ENCODE measurements around the gene C17orf78.
A peak's percentile ranks its signal among the peaks of the same experiment; 100 is the strongest.

The C17orf78 gene

DNA sequence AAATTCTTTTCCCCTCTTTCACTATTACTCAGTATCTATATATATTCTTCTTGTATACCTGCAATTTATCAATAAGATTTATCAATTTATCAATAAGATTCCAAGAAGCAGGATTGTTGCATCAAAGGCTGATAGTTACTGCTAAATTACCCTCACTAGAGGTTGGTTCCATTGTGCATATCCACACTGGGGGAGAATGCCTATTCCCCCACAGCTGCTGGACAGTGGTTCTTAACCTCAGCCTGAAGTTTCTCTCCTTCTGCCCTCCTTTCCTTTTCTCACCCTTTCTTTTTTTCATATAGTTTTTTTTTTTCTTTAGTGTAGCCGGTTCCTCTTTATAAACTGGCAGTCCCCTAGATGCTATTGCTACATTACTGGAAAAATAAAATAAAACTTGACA, 6.3 kb downstream of the C17orf78 start:
- Histone ChIP-seq H2BK120ac (ENCODE audit: low read depth, low read length) (no peak overlapping the region), H3K9ac (ENCODE audit: low read length) (no peak overlapping the region), H3K79me1 (ENCODE audit: low read length) (no peaks in the 10 kb centered on the region), H2BK15ac (replicated peaks; ENCODE audit: low read depth) (no peak overlapping the region), H2BK5ac (ENCODE audit: low read length) (no peak overlapping the region), H3K36me3 (ENCODE audit: control insufficient read depth, insufficient read depth, low read length) (no peaks in the 10 kb centered on the region), H3K18ac (ENCODE audit: low read length) (no peak overlapping the region), H2AK5ac (ENCODE audit: low read length) (no peak overlapping the region), H3K4me2 (ENCODE audit: low read length) (no peak overlapping the region), H3K56ac (ENCODE audit: low read length) (no peak overlapping the region), H4K5ac (ENCODE audit: low read length) (no peak overlapping the region), H3K4me3 (ENCODE audit: low read length) (no peak overlapping the region), H4K8ac (ENCODE audit: low read depth, low read length) (no peak overlapping the region), H3K79me2 (ENCODE audit: control insufficient read depth, insufficient read depth, low read length) (no peaks in the 10 kb centered on the region), H3K4me1 (ENCODE audit: control insufficient read depth, low read depth, low read length) (no peaks in the 10 kb centered on the region), H3K4ac (ENCODE audit: low read depth, low read length) (no peak overlapping the region), H3K23ac (ENCODE audit: low read length) (no peak overlapping the region), H3K27me3 (ENCODE audit: insufficient read depth, low read length, poor library complexity) (no peaks in the 10 kb centered on the region), H3K27ac (ENCODE audit: low read depth, low read length) (no peak overlapping the region)
- no peak for DNase-seq
- WGBS (ENCODE audit: extremely low coverage, insufficient coverage, low lambda C conversion rate): no CpG with 5 or more reads among the region's 1 CpG

- Histone ChIP-seq H3K27ac (ENCODE audit: low read depth, low read length) (no peak overlapping the region), H3K4me1 (ENCODE audit: control insufficient read depth, low read depth, low read length) (no peaks in the 10 kb centered on the region)
Observed at GRCh38 chr17:37384560-37385149, 8.9 kb downstream of the C17orf78 start.

GRCh38 chr17:37385474-37385990, 9.7 kb downstream of the C17orf78 start:
- Histone ChIP-seq H2BK15ac (replicated peaks; ENCODE audit: low read depth) (no peak overlapping the region), H3K36me3 (ENCODE audit: control insufficient read depth, insufficient read depth, low read length) (no peaks in the 10 kb centered on the region), H3K18ac (ENCODE audit: low read length) (no peak overlapping the region), H3K79me2 (ENCODE audit: control insufficient read depth, insufficient read depth, low read length) (no peaks in the 10 kb centered on the region), H3K4me2 (ENCODE audit: low read length) (no peak overlapping the region), H3K9ac (ENCODE audit: low read length) (no peak overlapping the region), H3K56ac (ENCODE audit: low read length) (no peak overlapping the region), H3K4ac (ENCODE audit: low read depth, low read length) (no peak overlapping the region), H2AK5ac (ENCODE audit: low read length) (no peak overlapping the region), H2BK120ac (ENCODE audit: low read depth, low read length) (no peak overlapping the region), H3K79me1 (ENCODE audit: low read length) (no peaks in the 10 kb centered on the region), H3K27ac (ENCODE audit: low read depth, low read length) (no peak overlapping the region), H2BK5ac (ENCODE audit: low read length) (no peak overlapping the region), H4K5ac (ENCODE audit: low read length) (no peak overlapping the region), H3K4me3 (ENCODE audit: low read length) (no peak overlapping the region), H3K4me1 (ENCODE audit: control insufficient read depth, low read depth, low read length) (no peaks in the 10 kb centered on the region), H3K27me3 (ENCODE audit: insufficient read depth, low read length, poor library complexity) (no peaks in the 10 kb centered on the region), H3K23ac (ENCODE audit: low read length) (no peak overlapping the region), H4K8ac (ENCODE audit: low read depth, low read length) (no peak overlapping the region)
- DNase-seq: no peak

More at GRCh38 chr17:37384560-37385149, 8.9 kb downstream of the C17orf78 start:
- H2BK15ac ChIP-seq (replicated peaks; ENCODE audit: low read depth): no peak overlapping the region
- no peak overlapping the region for H4K8ac ChIP-seq (ENCODE audit: low read depth, low read length)
- H3K23ac ChIP-seq (ENCODE audit: low read length): no peak overlapping the region
- H2BK120ac ChIP-seq (ENCODE audit: low read depth, low read length): no peak overlapping the region
- WGBS (ENCODE audit: extremely low coverage, insufficient coverage, low lambda C conversion rate): no CpG with 5 or more reads among the region's 3 CpGs
- no peak overlapping the region for H3K9ac ChIP-seq (ENCODE audit: low read length)
- DNase-seq: no peak
- H3K4ac ChIP-seq (ENCODE audit: low read depth, low read length): no peak overlapping the region
- no peak overlapping the region for H3K4me3 ChIP-seq (ENCODE audit: low read length)
- no peaks in the 10 kb centered on the region for H3K79me2 ChIP-seq (ENCODE audit: control insufficient read depth, insufficient read depth, low read length)
- H3K18ac ChIP-seq (ENCODE audit: low read length): no peak overlapping the region
- no peak overlapping the region for H2BK5ac ChIP-seq (ENCODE audit: low read length)
- H3K56ac ChIP-seq (ENCODE audit: low read length): no peak overlapping the region
- H3K4me2 ChIP-seq (ENCODE audit: low read length): no peak overlapping the region
- H3K36me3 ChIP-seq (ENCODE audit: control insufficient read depth, insufficient read depth, low read length): no peaks in the 10 kb centered on the region
- H3K27me3 ChIP-seq (ENCODE audit: insufficient read depth, low read length, poor library complexity): no peaks in the 10 kb centered on the region
- H4K5ac ChIP-seq (ENCODE audit: low read length): no peak overlapping the region
- H3K79me1 ChIP-seq (ENCODE audit: low read length): no peaks in the 10 kb centered on the region
- no peak overlapping the region for H2AK5ac ChIP-seq (ENCODE audit: low read length)

DNA sequence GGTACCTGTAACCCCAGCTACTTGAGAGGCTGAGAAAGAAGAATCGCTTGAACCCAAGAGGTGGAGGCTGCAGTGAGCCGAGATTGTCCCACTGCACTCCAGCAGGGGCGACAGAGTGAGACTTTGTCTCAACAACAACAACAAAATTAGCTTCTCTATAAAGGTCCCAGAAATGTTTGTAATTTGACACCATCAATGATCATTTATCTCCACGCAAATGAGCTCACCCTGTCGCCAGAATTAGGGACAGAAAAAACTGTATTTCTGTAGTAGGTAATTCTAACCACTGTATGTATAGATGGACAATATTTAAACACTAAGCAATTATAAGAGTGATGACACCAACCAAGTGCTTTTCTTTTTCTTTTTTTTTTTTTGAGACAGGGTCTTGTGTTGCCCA, 10.7 kb downstream of the C17orf78 start:
- Histone ChIP-seq H3K23ac (ENCODE audit: low read length) (no peak overlapping the region), H2BK15ac (replicated peaks; ENCODE audit: low read depth) (no peak overlapping the region), H3K9ac (ENCODE audit: low read length) (no peak overlapping the region), H3K4me1 (ENCODE audit: control insufficient read depth, low read depth, low read length) (no peaks in the 10 kb centered on the region), H3K36me3 (ENCODE audit: control insufficient read depth, insufficient read depth, low read length) (no peaks in the 10 kb centered on the region), H3K27ac (ENCODE audit: low read depth, low read length) (no peak overlapping the region), H3K4me3 (ENCODE audit: low read length) (no peak overlapping the region), H3K4ac (ENCODE audit: low read depth, low read length) (no peak overlapping the region), H3K79me2 (ENCODE audit: control insufficient read depth, insufficient read depth, low read length) (no peaks in the 10 kb centered on the region), H3K18ac (ENCODE audit: low read length) (no peak overlapping the region), H4K8ac (ENCODE audit: low read depth, low read length) (no peak overlapping the region), H3K79me1 (ENCODE audit: low read length) (no peaks in the 10 kb centered on the region), H4K5ac (ENCODE audit: low read length) (no peak overlapping the region), H2BK5ac (ENCODE audit: low read length) (no peak overlapping the region), H2AK5ac (ENCODE audit: low read length) (no peak overlapping the region), H3K56ac (ENCODE audit: low read length) (no peak overlapping the region), H3K4me2 (ENCODE audit: low read length) (no peak overlapping the region), H3K27me3 (ENCODE audit: insufficient read depth, low read length, poor library complexity) (no peaks in the 10 kb centered on the region), H2BK120ac (ENCODE audit: low read depth, low read length) (no peak overlapping the region)
- no peak for DNase-seq
- no CpG with 5 or more reads among the region's 5 CpGs for WGBS (ENCODE audit: extremely low coverage, insufficient coverage, low lambda C conversion rate)

- Histone ChIP-seq H3K27me3 (ENCODE audit: insufficient read depth, low read length, poor library complexity) (no peaks in the 10 kb centered on the region), H3K79me1 (ENCODE audit: low read length) (no peaks in the 10 kb centered on the region), H3K4ac (ENCODE audit: low read depth, low read length) (no peak overlapping the region), H4K5ac (ENCODE audit: low read length) (no peak overlapping the region), H3K79me2 (ENCODE audit: control insufficient read depth, insufficient read depth, low read length) (no peaks in the 10 kb centered on the region), H3K36me3 (ENCODE audit: control insufficient read depth, insufficient read depth, low read length) (no peaks in the 10 kb centered on the region), H3K23ac (ENCODE audit: low read length) (no peak overlapping the region), H3K4me3 (ENCODE audit: low read length) (no peak overlapping the region), H2BK120ac (ENCODE audit: low read depth, low read length) (no peak overlapping the region), H3K27ac (ENCODE audit: low read depth, low read length) (no peak overlapping the region), H3K56ac (ENCODE audit: low read length) (no peak overlapping the region), H4K8ac (ENCODE audit: low read depth, low read length) (no peak overlapping the region), H2AK5ac (ENCODE audit: low read length) (no peak overlapping the region), H3K9ac (ENCODE audit: low read length) (no peak overlapping the region), H3K4me1 (ENCODE audit: control insufficient read depth, low read depth, low read length) (no peaks in the 10 kb centered on the region), H2BK15ac (replicated peaks; ENCODE audit: low read depth) (no peak overlapping the region), H3K4me2 (ENCODE audit: low read length) (no peak overlapping the region), H2BK5ac (ENCODE audit: low read length) (no peak overlapping the region), H3K18ac (ENCODE audit: low read length) (no peak overlapping the region)
- DNase-seq: peak; percentile 14
- WGBS (ENCODE audit: extremely low coverage, insufficient coverage, low lambda C conversion rate): no CpG with 5 or more reads among the region's 3 CpGs
Observed at GRCh38 chr17:37388266-37388665, 12.5 kb downstream of the C17orf78 start.

GRCh38 chr17:37389160-37389559, 13.4 kb downstream of the C17orf78 start:
- WGBS (ENCODE audit: extremely low coverage, insufficient coverage, low lambda C conversion rate): no CpG with 5 or more reads among the region's 4 CpGs
- no peaks in the 10 kb centered on the region for H3K79me2 ChIP-seq (ENCODE audit: control insufficient read depth, insufficient read depth, low read length)
- H3K56ac ChIP-seq (ENCODE audit: low read length): no peak overlapping the region
- H3K27me3 ChIP-seq (ENCODE audit: insufficient read depth, low read length, poor library complexity): no peaks in the 10 kb centered on the region
- H3K4me1 ChIP-seq (ENCODE audit: control insufficient read depth, low read depth, low read length): no peaks in the 10 kb centered on the region
- H3K23ac ChIP-seq (ENCODE audit: low read length): no peak overlapping the region
- no peak overlapping the region for H2AK5ac ChIP-seq (ENCODE audit: low read length)
- H3K9ac ChIP-seq (ENCODE audit: low read length): no peak overlapping the region
- H2BK120ac ChIP-seq (ENCODE audit: low read depth, low read length): no peak overlapping the region
- no peaks in the 10 kb centered on the region for H3K36me3 ChIP-seq (ENCODE audit: control insufficient read depth, insufficient read depth, low read length)
- H3K4ac ChIP-seq (ENCODE audit: low read depth, low read length): no peak overlapping the region
- no peak overlapping the region for H4K8ac ChIP-seq (ENCODE audit: low read depth, low read length)
- no peak overlapping the region for H3K18ac ChIP-seq (ENCODE audit: low read length)
- H2BK15ac ChIP-seq (replicated peaks; ENCODE audit: low read depth): no peak overlapping the region
- H3K4me3 ChIP-seq (ENCODE audit: low read length): no peak overlapping the region
- H3K4me2 ChIP-seq (ENCODE audit: low read length): no peak overlapping the region
- H2BK5ac ChIP-seq (ENCODE audit: low read length): no peak overlapping the region
- H3K79me1 ChIP-seq (ENCODE audit: low read length): no peaks in the 10 kb centered on the region
- H3K27ac ChIP-seq (ENCODE audit: low read depth, low read length): no peak overlapping the region
- DNase-seq: no peak
- no peak overlapping the region for H4K5ac ChIP-seq (ENCODE audit: low read length)

Data from mesendoderm (in vitro differentiated cells).